ENCODE measurements around the gene KCNQ5.

The KCNQ5 gene

GRCh38 chr6:72811971-72812421, 190.1 kb downstream of the KCNQ5 start:
- Histone ChIP-seq H3K9ac (no peak overlapping the region), H3K27ac (no peak overlapping the region), H3K79me2 (ENCODE audit: insufficient read depth, low read depth) (no peaks in the 10 kb centered on the region), H4K20me1 (ENCODE audit: insufficient read depth) (no peaks in the 10 kb centered on the region), H3K27me3 (ENCODE audit: insufficient read depth, low read depth) (no peaks in the 10 kb centered on the region), H3K4me3 (IDR thresholded peaks at IDR 0.05; ENCODE audit: insufficient read depth, low read depth, low read length) (no peak overlapping the region), H3K4me2 (no peak overlapping the region), H3K4me1 (ENCODE audit: low read depth, poor library complexity, severe bottlenecking) (no peaks in the 10 kb centered on the region), H2AFZ (ENCODE audit: low read depth) (no peak overlapping the region), H3K36me3 (ENCODE audit: insufficient read depth) (no peaks in the 10 kb centered on the region)
- TF ChIP-seq CTCF (conservative IDR thresholded peaks at IDR 0.05; ENCODE audit: low read depth, low read length), result no peak

GRCh38 chr6:72813807-72814596, 192.1 kb downstream of the KCNQ5 start:
- Histone ChIP-seq H4K20me1 (ENCODE audit: insufficient read depth) (no peaks in the 10 kb centered on the region), H3K27me3 (ENCODE audit: insufficient read depth, low read depth) (no peaks in the 10 kb centered on the region), H3K4me1 (ENCODE audit: low read depth, poor library complexity, severe bottlenecking) (no peaks in the 10 kb centered on the region), H3K4me2 (no peak overlapping the region), H3K27ac (no peak overlapping the region), H3K79me2 (ENCODE audit: insufficient read depth, low read depth) (no peaks in the 10 kb centered on the region), H2AFZ (ENCODE audit: low read depth) (no peak overlapping the region), H3K4me3 (IDR thresholded peaks at IDR 0.05; ENCODE audit: insufficient read depth, low read depth, low read length) (no peak overlapping the region), H3K9ac (no peak overlapping the region), H3K36me3 (ENCODE audit: insufficient read depth) (no peaks in the 10 kb centered on the region)
- no peak for TF ChIP-seq CTCF (conservative IDR thresholded peaks at IDR 0.05; ENCODE audit: low read depth, low read length)

- H3K4me2 ChIP-seq, result no peak overlapping the region
- no peak overlapping the region for H3K27ac ChIP-seq
- H3K9ac ChIP-seq, result no peak overlapping the region
- H2AFZ ChIP-seq (ENCODE audit: low read depth), result no peak overlapping the region
- H4K20me1 ChIP-seq (ENCODE audit: insufficient read depth), result no peaks in the 10 kb centered on the region
- no peaks in the 10 kb centered on the region for H3K79me2 ChIP-seq (ENCODE audit: insufficient read depth, low read depth)
- no peaks in the 10 kb centered on the region for H3K36me3 ChIP-seq (ENCODE audit: insufficient read depth)
- TF ChIP-seq CTCF (conservative IDR thresholded peaks at IDR 0.05; ENCODE audit: low read depth, low read length), result no peak
- H3K4me3 ChIP-seq (IDR thresholded peaks at IDR 0.05; ENCODE audit: insufficient read depth, low read depth, low read length), result no peak overlapping the region
- no peaks in the 10 kb centered on the region for H3K27me3 ChIP-seq (ENCODE audit: insufficient read depth, low read depth)
- H3K4me1 ChIP-seq (ENCODE audit: low read depth, poor library complexity, severe bottlenecking), result peaks cover 13% of the 10 kb centered on the region
Measured at GRCh38 chr6:72816022-72816421, 194.2 kb downstream of the KCNQ5 start.

- H3K79me2 ChIP-seq (ENCODE audit: insufficient read depth, low read depth), result no peaks in the 10 kb centered on the region
- H4K20me1 ChIP-seq (ENCODE audit: insufficient read depth), result no peaks in the 10 kb centered on the region
- no peaks in the 10 kb centered on the region for H3K36me3 ChIP-seq (ENCODE audit: insufficient read depth)
- no peak overlapping the region for H3K4me2 ChIP-seq
- TF ChIP-seq CTCF (conservative IDR thresholded peaks at IDR 0.05; ENCODE audit: low read depth, low read length), result no peak
- H3K9ac ChIP-seq, result no peak overlapping the region
- no peak overlapping the region for H3K4me3 ChIP-seq (IDR thresholded peaks at IDR 0.05; ENCODE audit: insufficient read depth, low read depth, low read length)
- H3K27ac ChIP-seq, result no peak overlapping the region
- peaks cover 13% of the 10 kb centered on the region for H3K4me1 ChIP-seq (ENCODE audit: low read depth, poor library complexity, severe bottlenecking)
- no peak overlapping the region for H2AFZ ChIP-seq (ENCODE audit: low read depth)
- no peaks in the 10 kb centered on the region for H3K27me3 ChIP-seq (ENCODE audit: insufficient read depth, low read depth)
Measured at GRCh38 chr6:72817208-72817607, 195.3 kb downstream of the KCNQ5 start.
